NB4 (cell line): Measurements from ENCODE around the gene CCNDBP1.

Experiments used
- DNase-seq: peaks from one replicate; pipeline ENCODE4 v3.0.0; 2010; ENCODE audit warnings: low read depth
- H3K4me3 ChIP-seq: one replicate; pipeline ENCODE4 v1.5.1; 2011; ENCODE audit warnings: mild to moderate bottlenecking, low read depth, low read length, moderate library complexity
- CTCF ChIP-seq: IDR thresholded peaks from one replicate; pipeline ENCODE4 v1.5.1; 2012; ENCODE audit warnings: low read depth, low read length
- MAX ChIP-seq: IDR thresholded peaks from 2 replicates; pipeline ENCODE4 v1.6.1; 2011; ENCODE audit warnings: low read depth, low read length
- MYC ChIP-seq: IDR thresholded peaks from 2 replicates; pipeline ENCODE4 v1.6.1; 2011; ENCODE audit warnings: low read depth, low read length
- POLR2A ChIP-seq: IDR thresholded peaks from 2 replicates; pipeline ENCODE4 v1.6.1; 2011; ENCODE audit warnings: mild to moderate bottlenecking; ENCODE audit not compliant: insufficient read length; ENCODE audit errors: extremely low read depth

Gene CCNDBP1

GRCh38 chr15:43238671-43239131 is 53.5 kb downstream of the CCNDBP1 start:
- peak overlapping the region; percentile 21 for H3K4me3 ChIP-seq
- no peak for TF ChIP-seq POLR2A
- no peak for TF ChIP-seq CTCF
- no peak for TF ChIP-seq MYC
- TF ChIP-seq MAX: no peak
- DNase-seq: peak; percentile 52

DNA sequence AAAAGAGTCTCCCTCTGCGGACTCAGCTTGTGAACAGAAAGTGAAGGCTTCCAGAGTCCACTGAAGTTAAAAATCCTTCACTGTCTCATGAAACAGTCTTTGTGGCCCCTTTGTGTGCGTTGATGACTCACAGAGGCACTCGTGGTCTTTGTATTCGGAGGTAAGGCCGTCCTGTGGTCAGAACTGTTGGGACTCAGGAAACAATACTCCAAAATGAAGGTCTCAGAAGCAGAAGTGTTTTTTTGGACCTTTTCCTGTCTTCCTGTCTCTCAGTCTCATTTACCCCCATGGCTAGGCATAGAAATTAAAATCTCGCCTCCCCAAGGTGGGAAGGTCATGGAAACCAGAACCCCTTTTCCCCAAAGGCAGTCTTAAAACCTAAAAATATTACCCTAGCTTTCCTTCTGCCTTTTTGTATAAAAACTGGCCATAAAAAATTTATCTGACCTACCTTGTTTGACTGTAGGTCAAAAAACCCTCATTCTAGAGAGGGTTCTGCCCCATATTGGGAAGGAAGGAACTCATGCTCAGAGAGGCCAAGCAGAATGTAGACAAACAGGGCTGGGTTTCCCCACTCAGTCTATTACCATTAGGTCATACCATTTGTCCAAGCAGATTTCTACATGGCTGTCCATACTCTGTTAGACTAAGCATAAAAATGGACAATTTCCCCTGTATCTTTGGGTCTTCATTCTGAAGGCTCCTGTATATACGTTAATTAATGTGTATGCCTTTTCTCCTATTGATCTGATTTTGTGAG is 54.7 kb downstream of the CCNDBP1 start:
- no peak for TF ChIP-seq CTCF
- TF ChIP-seq POLR2A: no peak
- peak; percentile 66; the same call in 1 of the 2 replicates for TF ChIP-seq MAX
- TF ChIP-seq MYC: peak; percentile 70
- peak overlapping the region; percentile 40 for H3K4me3 ChIP-seq
- peak; percentile 96 for DNase-seq

DNA sequence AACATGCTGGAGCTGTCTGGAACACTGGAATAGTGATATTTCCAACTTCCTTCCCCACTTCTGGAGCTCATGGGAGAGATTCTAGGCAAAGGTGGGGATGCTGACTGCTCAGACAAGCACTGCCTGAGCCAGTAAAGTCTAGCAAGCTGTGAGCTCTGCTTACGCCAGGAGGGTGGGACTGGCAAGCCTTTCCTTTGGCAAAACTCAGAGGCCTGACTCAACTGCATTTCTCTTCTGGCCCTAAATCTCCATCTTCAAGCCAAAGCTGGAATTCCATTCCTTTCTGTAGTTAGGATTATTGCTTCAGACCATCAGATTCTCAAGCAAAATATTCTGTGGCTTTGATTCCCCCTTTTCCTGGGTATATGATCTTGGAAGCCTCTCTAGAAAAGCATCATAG is 55.9 kb downstream of the CCNDBP1 start:
- no peak overlapping the region for H3K4me3 ChIP-seq
- DNase-seq: no peak
- TF ChIP-seq POLR2A: no peak
- TF ChIP-seq CTCF: no peak
- TF ChIP-seq MAX: no peak
- no peak for TF ChIP-seq MYC

GRCh38 chr15:43242616-43243015 is 57.4 kb downstream of the CCNDBP1 start:
- H3K4me3 ChIP-seq: no peak overlapping the region
- DNase-seq: no peak
- TF ChIP-seq MAX (no peak), MYC (no peak), CTCF (no peak), POLR2A (no peak)

GRCh38 chr15:43243020-43243645 is 57.9 kb downstream of the CCNDBP1 start:
- no peak overlapping the region for H3K4me3 ChIP-seq
- DNase-seq: no peak
- TF ChIP-seq MYC (no peak), CTCF (no peak), MAX (no peak), POLR2A (no peak)
